Measurements from ENCODE around the gene SMIM14.
A peak's percentile ranks its signal among the peaks of the same experiment; 100 is the strongest.
"Not testable (repeated sequence)": the region's sequence is repeated elsewhere in the genome, so short reads cannot be mapped to it uniquely, and the experiment has no call there.

SMIM14 gene

GRCh38 chr4:39528061-39528465, 110.6 kb downstream of the SMIM14 start:
- no peak for DNase-seq

GRCh38 chr4:39527296-39528060, 111.2 kb downstream of the SMIM14 start, which contains the start of gene UGDH:
TSS of gene UGDH (minus strand) at chr4:39527439. CDS start at chr4:39521512, 5,927 bp downstream.
- peak; percentile 87 for DNase-seq

GRCh38 chr4:39526765-39527295, 111.8 kb downstream of the SMIM14 start:
- DNase-seq = no peak

- no peak for DNase-seq
These were observed 112.6 kb downstream of the SMIM14 start for GRCh38 chr4:39525822-39526690.

- no peak for DNase-seq
These were observed 114.3 kb downstream of the SMIM14 start for GRCh38 chr4:39524161-39524957.

- no peak for DNase-seq
These were observed 116.6 kb downstream of the SMIM14 start for GRCh38 chr4:39522068-39522467.

- no peak for DNase-seq
These were observed 117.3 kb downstream of the SMIM14 start for GRCh38 chr4:39521253-39521919.

- DNase-seq = no peak
These were observed 120.2 kb downstream of the SMIM14 start for GRCh38 chr4:39518484-39518883.

- DNase-seq = no peak
These were observed 122.2 kb downstream of the SMIM14 start for GRCh38 chr4:39516407-39516966.

GRCh38 chr4:39515669-39516401, 122.8 kb downstream of the SMIM14 start:
- DNase-seq = not testable (repeated sequence)

GRCh38 chr4:39514888-39515401, 123.7 kb downstream of the SMIM14 start:
- no peak for DNase-seq

- DNase-seq = not testable (repeated sequence)
These were observed 124.4 kb downstream of the SMIM14 start for GRCh38 chr4:39514266-39514665.

GRCh38 chr4:39510348-39510929, 128.2 kb downstream of the SMIM14 start:
- DNase-seq = no peak

GRCh38 chr4:39505581-39505980, 133.1 kb downstream of the SMIM14 start:
- no peak for DNase-seq

- no peak for DNase-seq
These were observed 134.1 kb downstream of the SMIM14 start for GRCh38 chr4:39504538-39504937.

GRCh38 chr4:39502664-39503035, 136.0 kb downstream of the SMIM14 start:
- not testable (repeated sequence) for DNase-seq

GRCh38 chr4:39502019-39502663, 136.5 kb downstream of the SMIM14 start:
- DNase-seq = no peak

- DNase-seq = no peak
These were observed 140.0 kb downstream of the SMIM14 start for GRCh38 chr4:39498727-39499020.

- no peak for DNase-seq
These were observed 140.5 kb downstream of the SMIM14 start for GRCh38 chr4:39497909-39498726.

Measured in central memory CD4-positive, alpha-beta T cell (primary cell).